ENCODE data around the gene RALGAPA1.
"Not testable (repeated sequence)": the region's sequence is repeated elsewhere in the genome, so short reads cannot be mapped to it uniquely, and the experiment has no call there.

RALGAPA1 gene

DNA sequence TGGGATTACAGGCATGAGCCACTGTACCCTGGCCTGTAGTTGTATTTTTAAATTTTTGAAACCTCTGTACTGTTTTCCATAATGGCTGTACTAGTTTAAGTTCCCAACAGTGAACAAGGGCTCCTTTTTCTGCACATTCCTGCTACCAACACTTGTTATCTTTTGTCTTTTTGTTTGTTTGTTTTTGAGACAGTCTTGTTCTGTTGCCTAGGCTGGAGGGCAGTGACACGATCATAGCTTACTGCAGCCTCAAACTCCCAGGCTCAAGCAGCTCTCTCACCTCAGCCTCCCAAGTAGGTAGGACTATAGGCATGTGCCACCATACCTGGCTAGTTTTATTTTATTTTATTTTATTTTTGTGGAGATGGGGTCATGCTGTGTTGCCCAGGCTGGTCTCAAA lies 40.0 kb upstream of the RALGAPA1 start:
- Histone ChIP-seq H3K9ac (ENCODE audit: low read length) (no peak overlapping the region), H4K20me1 (ENCODE audit: insufficient read depth, low read length) (no peaks in the 10 kb centered on the region), H3K79me2 (ENCODE audit: low read length) (no peaks in the 10 kb centered on the region), H3K4me2 (ENCODE audit: low read depth, low read length) (no peak overlapping the region), H3K9me2 (replicated peaks; ENCODE audit: insufficient read depth, low read length) (no peaks in the 10 kb centered on the region), H3F3A (ENCODE audit: insufficient read depth, low read length) (no peaks in the 10 kb centered on the region), H2AFZ (ENCODE audit: low read length) (no peak overlapping the region), H3K9me3 (replicated peaks; ENCODE audit: insufficient read depth, low read length) (no peaks in the 10 kb centered on the region), H3K4me3 (ENCODE audit: low read length) (no peak overlapping the region), H3K4me1 (ENCODE audit: low read length) (peaks cover 5% of the 10 kb centered on the region; the same call in 1 of the 2 replicates), H3K27ac (ENCODE audit: low read length) (no peak overlapping the region), H3K36me3 (replicated peaks; ENCODE audit: insufficient read depth, low read length) (no peaks in the 10 kb centered on the region), H3K27me3 (replicated peaks; ENCODE audit: insufficient read depth, low read length) (no peaks in the 10 kb centered on the region)
- no peak for DNase-seq
- TF ChIP-seq EZH2phosphoT487 (IDR thresholded peaks at IDR 0.05; ENCODE audit: low read length) (no peak), CTCF (IDR thresholded peaks at IDR 0.05; ENCODE audit: low read length) (no peak), EZH2 (optimal IDR thresholded peaks at IDR 0.05; ENCODE audit: low read depth, low read length) (no peak)

DNA sequence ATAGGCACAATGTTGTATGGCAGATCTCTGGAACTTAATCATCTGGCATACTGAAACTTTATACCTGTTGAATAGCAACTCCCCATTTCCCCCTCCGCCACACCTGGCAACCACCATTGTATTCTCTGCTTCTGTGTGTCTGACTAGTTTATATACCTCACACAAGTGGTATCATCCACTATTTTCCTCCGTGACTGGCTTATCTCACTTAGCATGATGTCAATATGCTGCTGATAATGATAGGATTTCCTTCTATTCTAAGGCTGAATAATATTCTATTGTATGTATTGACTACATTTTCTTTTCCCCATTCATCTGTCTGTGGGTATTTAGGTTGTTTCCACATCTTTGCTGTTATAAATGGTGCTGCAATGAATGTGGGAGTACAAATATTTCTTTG lies 38.5 kb upstream of the RALGAPA1 start:
- Histone ChIP-seq H3K36me3 (replicated peaks; ENCODE audit: insufficient read depth, low read length) (no peaks in the 10 kb centered on the region), H3K79me2 (ENCODE audit: low read length) (no peaks in the 10 kb centered on the region)
- DNase-seq = no peak

GRCh38 chr14:35844494-35844893 lies 35.4 kb upstream of the RALGAPA1 start:
- no peaks in the 10 kb centered on the region for H3K9me3 ChIP-seq (replicated peaks; ENCODE audit: insufficient read depth, low read length)
- no peak overlapping the region for H3K9ac ChIP-seq (ENCODE audit: low read length)
- H3K4me1 ChIP-seq (ENCODE audit: low read length) = peaks cover 5% of the 10 kb centered on the region; the same call in 1 of the 2 replicates
- no peaks in the 10 kb centered on the region for H3K9me2 ChIP-seq (replicated peaks; ENCODE audit: insufficient read depth, low read length)
- no peaks in the 10 kb centered on the region for H3K79me2 ChIP-seq (ENCODE audit: low read length)
- H3K36me3 ChIP-seq (replicated peaks; ENCODE audit: insufficient read depth, low read length) = no peaks in the 10 kb centered on the region
- no peaks in the 10 kb centered on the region for H4K20me1 ChIP-seq (ENCODE audit: insufficient read depth, low read length)
- H2AFZ ChIP-seq (ENCODE audit: low read length) = no peak overlapping the region
- H3F3A ChIP-seq (ENCODE audit: insufficient read depth, low read length) = no peaks in the 10 kb centered on the region
- TF ChIP-seq EZH2phosphoT487 (IDR thresholded peaks at IDR 0.05; ENCODE audit: low read length) (no peak), EZH2 (optimal IDR thresholded peaks at IDR 0.05; ENCODE audit: low read depth, low read length) (no peak), CTCF (IDR thresholded peaks at IDR 0.05; ENCODE audit: low read length) (no peak)
- DNase-seq = no peak
- H3K4me3 ChIP-seq (ENCODE audit: low read length) = no peak overlapping the region
- no peak overlapping the region for H3K4me2 ChIP-seq (ENCODE audit: low read depth, low read length)
- no peaks in the 10 kb centered on the region for H3K27me3 ChIP-seq (replicated peaks; ENCODE audit: insufficient read depth, low read length)
- no peak overlapping the region for H3K27ac ChIP-seq (ENCODE audit: low read length)

More for the DNA sequence above, 38.5 kb upstream of the RALGAPA1 start:
- Histone ChIP-seq H3F3A (ENCODE audit: insufficient read depth, low read length) (no peaks in the 10 kb centered on the region), H3K9ac (ENCODE audit: low read length) (no peak overlapping the region), H4K20me1 (ENCODE audit: insufficient read depth, low read length) (no peaks in the 10 kb centered on the region), H3K27ac (ENCODE audit: low read length) (no peak overlapping the region; the same call in 1 of the 2 replicates), H3K9me3 (replicated peaks; ENCODE audit: insufficient read depth, low read length) (no peaks in the 10 kb centered on the region), H3K4me3 (ENCODE audit: low read length) (no peak overlapping the region), H3K4me2 (ENCODE audit: low read depth, low read length) (no peak overlapping the region), H3K9me2 (replicated peaks; ENCODE audit: insufficient read depth, low read length) (no peaks in the 10 kb centered on the region), H3K27me3 (replicated peaks; ENCODE audit: insufficient read depth, low read length) (no peaks in the 10 kb centered on the region), H2AFZ (ENCODE audit: low read length) (no peak overlapping the region), H3K4me1 (ENCODE audit: low read length) (peaks cover 5% of the 10 kb centered on the region; the same call in 1 of the 2 replicates)
- TF ChIP-seq EZH2 (optimal IDR thresholded peaks at IDR 0.05; ENCODE audit: low read depth, low read length) = no peak

DNA sequence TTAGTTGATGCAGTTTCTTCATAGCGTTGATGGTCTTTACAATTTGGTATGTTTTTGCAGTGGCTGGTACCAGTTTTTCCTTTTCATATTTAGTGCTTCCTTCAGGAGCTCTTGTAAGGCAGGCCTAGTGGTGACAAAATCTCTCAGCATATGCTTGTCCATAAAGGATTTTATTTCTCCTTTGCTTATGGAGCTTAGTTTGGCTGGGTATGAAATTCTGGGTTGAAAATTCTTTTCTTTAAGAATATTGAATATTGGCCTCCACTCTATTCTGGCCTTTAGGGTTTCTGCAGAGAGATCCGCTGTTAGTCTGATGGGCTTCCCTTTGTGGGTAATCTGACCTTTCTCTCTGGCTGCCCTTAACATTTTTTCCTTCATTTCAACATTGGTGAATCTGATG lies 33.1 kb upstream of the RALGAPA1 start:
- not testable (repeated sequence) for H3K4me2 ChIP-seq (ENCODE audit: low read depth, low read length); H3K36me3 ChIP-seq (replicated peaks; ENCODE audit: insufficient read depth, low read length); DNase-seq

GRCh38 chr14:35841704-35842103 lies 32.6 kb upstream of the RALGAPA1 start:
- H3K4me1 ChIP-seq (ENCODE audit: low read length); H3K9ac ChIP-seq (ENCODE audit: low read length); H3K4me2 ChIP-seq (ENCODE audit: low read depth, low read length); H3K9me2 ChIP-seq (replicated peaks; ENCODE audit: insufficient read depth, low read length); DNase-seq; H3F3A ChIP-seq (ENCODE audit: insufficient read depth, low read length); H3K79me2 ChIP-seq (ENCODE audit: low read length); H4K20me1 ChIP-seq (ENCODE audit: insufficient read depth, low read length); H3K4me3 ChIP-seq (ENCODE audit: low read length); H3K27me3 ChIP-seq (replicated peaks; ENCODE audit: insufficient read depth, low read length); H3K9me3 ChIP-seq (replicated peaks; ENCODE audit: insufficient read depth, low read length); H2AFZ ChIP-seq (ENCODE audit: low read length); H3K27ac ChIP-seq (ENCODE audit: low read length); H3K36me3 ChIP-seq (replicated peaks; ENCODE audit: insufficient read depth, low read length): not testable (repeated sequence)

More for the DNA sequence above, 33.1 kb upstream of the RALGAPA1 start:
- not testable (repeated sequence) for H3K4me3 ChIP-seq (ENCODE audit: low read length); H3K27me3 ChIP-seq (replicated peaks; ENCODE audit: insufficient read depth, low read length); H3K9ac ChIP-seq (ENCODE audit: low read length); H3K79me2 ChIP-seq (ENCODE audit: low read length); H3F3A ChIP-seq (ENCODE audit: insufficient read depth, low read length); H3K9me3 ChIP-seq (replicated peaks; ENCODE audit: insufficient read depth, low read length); H3K27ac ChIP-seq (ENCODE audit: low read length); H3K9me2 ChIP-seq (replicated peaks; ENCODE audit: insufficient read depth, low read length); H2AFZ ChIP-seq (ENCODE audit: low read length); H3K4me1 ChIP-seq (ENCODE audit: low read length); H4K20me1 ChIP-seq (ENCODE audit: insufficient read depth, low read length)

Data from MM.1S (cell line).